CD8-positive, alpha-beta memory T cell (primary cell): ENCODE results near the gene BCR. TPM values are rescaled to one million over a fixed set of nuclear protein-coding genes. Genes with fewer than 3 reads are reported as not detected.

Experiments used
- CTCF ChIA-PET: fragments of 350-600 bp; sonication (Branson Sonifier 250); formaldehyde crosslinking; loops from one replicate; lab custom pipeline; 2021; ENCODE audit warnings: antibody characterized with exemption; lab: Charles Lee
- POLR2A ChIA-PET: fragments of 350-600 bp; sonication (Branson Sonifier 250); formaldehyde crosslinking; loops from one replicate; lab custom pipeline; 2021; ENCODE audit warnings: antibody characterized with exemption; lab: Charles Lee
- DNase-seq, 5 donors: peaks; one replicate each; pipeline versions ENCODE4 v3.0.0 to v3.0.0-alpha.2; 2020 to 2022; ENCODE audit warnings: mixed read lengths in 1 of 5
- H3K27ac ChIP-seq: one replicate; pipeline ENCODE4 v1.7.0; 2013; ENCODE audit warnings: low read depth, mild to moderate bottlenecking, low read length, moderate library complexity
- H3K27me3 ChIP-seq: 2 replicates; pipeline ENCODE4 v1.7.0; 2013; ENCODE audit warnings: low read length, mild to moderate bottlenecking; ENCODE audit not compliant: insufficient read depth, poor library complexity, severe bottlenecking
- H3K36me3 ChIP-seq: 2 replicates; pipeline ENCODE4 v1.7.0; 2013; ENCODE audit warnings: mild to moderate bottlenecking, low read length, moderate library complexity; ENCODE audit not compliant: insufficient read depth
- H3K4me1 ChIP-seq: 2 replicates; pipeline ENCODE4 v1.7.0; 2013; ENCODE audit warnings: mild to moderate bottlenecking, low read length, moderate library complexity; ENCODE audit not compliant: insufficient read depth
- H3K4me3 ChIP-seq: 2 replicates; pipeline ENCODE4 v1.7.0; 2013; ENCODE audit warnings: mild to moderate bottlenecking, low read length
- H3K9me3 ChIP-seq: 2 replicates; pipeline ENCODE4 v1.7.0; 2013; ENCODE audit warnings: mild to moderate bottlenecking, low read length
- H3K27ac Mint-ChIP-seq, 8 donors: one replicate each; pipeline ENCODE4 v1.8.0; 2020 to 2021; ENCODE audit warnings: mixed read lengths in 8 of 8, mild to moderate bottlenecking in 6 of 8, inconsistent platforms in 3 of 8, moderate library complexity in 3 of 8
- H3K27me3 Mint-ChIP-seq, 2 donors: one replicate each; pipeline ENCODE4 v1.8.0; 2020 to 2021; ENCODE audit warnings: mixed read lengths in 2 of 2, mild to moderate bottlenecking in 1 of 2, moderate library complexity in 1 of 2
- H3K36me3 Mint-ChIP-seq, 3 donors: one replicate each; pipeline ENCODE4 v1.8.0; 2020 to 2021; ENCODE audit warnings: mixed read lengths in 3 of 3, inconsistent platforms in 1 of 3, mild to moderate bottlenecking in 1 of 3
- H3K4me1 Mint-ChIP-seq, 3 donors: one replicate each; pipeline ENCODE4 v1.8.0; 2020 to 2021; ENCODE audit warnings: mixed read lengths in 3 of 3, inconsistent platforms in 1 of 3, mild to moderate bottlenecking in 1 of 3
- H3K4me3 Mint-ChIP-seq, 7 donors: one replicate each; pipeline ENCODE4 v1.8.0; 2020 to 2021; ENCODE audit warnings: mixed read lengths in 7 of 7, mild to moderate bottlenecking in 6 of 7, moderate library complexity in 4 of 7, inconsistent platforms in 2 of 7
- H3K9me3 Mint-ChIP-seq, 5 donors: one replicate each; pipeline ENCODE4 v1.8.0; 2020 to 2022; ENCODE audit warnings: mixed read lengths in 5 of 5, mild to moderate bottlenecking in 3 of 5, moderate library complexity in 2 of 5, inconsistent platforms in 1 of 5
- polyA plus RNA-seq: library from polyadenylated mRNA; unstranded; fragments of 300-500 nt; fragmentation: Illumina TruSeq; gene quantifications from one replicate; pipeline ENCODE4 v1.2.3, GENCODE V29; 2021
- total RNA-seq, 2 experiments: library from RNA; stranded (reverse); gene quantifications; one replicate each; pipeline ENCODE4 v1.2.3, GENCODE V29; 2021

Gene BCR
- total and polyA plus RNA-seq, 3 experiments from 2014 or later: 18.4 to 34.7 (median 33.2) TPM

GRCh38 chr22:23282986-23283385 lies 102.7 kb downstream of the BCR start:
- Mint-ChIP-seq H3K27ac (peak overlapping the region in 1 of 8 donors; percentile 48), H3K27me3 (peaks cover 0 to 1% of the 10 kb centered on the region in 2 donors), H3K36me3 (peaks cover 0 to 57% (median 0%) of the 10 kb centered on the region in 3 donors), H3K4me1 (peaks cover 25 to 43% (median 28%) of the 10 kb centered on the region in 3 donors), H3K4me3 (no peak overlapping the region), H3K9me3 (peaks cover 0 to 1% (median 0%) of the 10 kb centered on the region in 5 donors)
- ChIA-PET CTCF (interaction anchor here (1.1 to 5.2 kb wide), 9 partner anchors 10 to 323 kb away, joined by 3 to 69 read pairs (median 6); partner anchors contain the start of gene BCR), POLR2A (interaction anchor here (1.6 kb wide), 1 partner anchor 103 kb away, joined by 12 read pairs; the partner anchor contains the start of gene BCR)
- H3K27me3 ChIP-seq: no peaks in the 10 kb centered on the region
- H3K4me3 ChIP-seq: no peak overlapping the region
- no peak for DNase-seq
- no peaks in the 10 kb centered on the region for H3K9me3 ChIP-seq
- no peak overlapping the region for H3K27ac ChIP-seq
- peaks cover 16% of the 10 kb centered on the region for H3K4me1 ChIP-seq
- peaks cover 59% of the 10 kb centered on the region for H3K36me3 ChIP-seq

GRCh38 chr22:23283591-23284503 lies 103.5 kb downstream of the BCR start:
- peaks cover 62% of the 10 kb centered on the region for H3K36me3 ChIP-seq
- no peaks in the 10 kb centered on the region for H3K27me3 ChIP-seq
- H3K9me3 ChIP-seq: no peaks in the 10 kb centered on the region
- ChIA-PET POLR2A (no interaction called here), CTCF (interaction anchor here (0.7 to 4.0 kb wide), 4 partner anchors 41 to 324 kb away, joined by 3 to 69 read pairs (median 5); partner anchors contain the start of gene BCR)
- H3K27ac Mint-ChIP-seq: no peak overlapping the region
- H3K4me3 Mint-ChIP-seq: no peak overlapping the region
- peaks cover 0 to 1% of the 10 kb centered on the region in 2 donors for H3K27me3 Mint-ChIP-seq
- H3K4me1 Mint-ChIP-seq: peaks cover 20 to 34% (median 21%) of the 10 kb centered on the region in 3 donors
- H3K36me3 Mint-ChIP-seq: peaks cover 0 to 63% (median 0%) of the 10 kb centered on the region in 3 donors
- peaks cover 12% of the 10 kb centered on the region for H3K4me1 ChIP-seq
- peaks cover 0 to 1% (median 0%) of the 10 kb centered on the region in 5 donors for H3K9me3 Mint-ChIP-seq
- no peak overlapping the region for H3K4me3 ChIP-seq
- H3K27ac ChIP-seq: no peak overlapping the region
- DNase-seq: no peak

GRCh38 chr22:23284504-23285033 lies 104.3 kb downstream of the BCR start:
- CTCF ChIA-PET: interaction anchor here (1.1 to 4.0 kb wide), 3 partner anchors 42 to 111 kb away, joined by 5 to 69 read pairs (median 5); partner anchors contain the start of gene BCR
- no peaks in the 10 kb centered on the region for H3K9me3 ChIP-seq
- no peak for DNase-seq
- Mint-ChIP-seq H3K27me3 (peaks cover 0 to 1% of the 10 kb centered on the region in 2 donors), H3K9me3 (peaks cover 0 to 1% (median 0%) of the 10 kb centered on the region in 5 donors), H3K4me1 (peaks cover 13 to 27% (median 15%) of the 10 kb centered on the region in 3 donors), H3K27ac (peak overlapping the region in 1 of 8 donors; percentile 83), H3K36me3 (peaks cover 0 to 66% (median 0%) of the 10 kb centered on the region in 3 donors), H3K4me3 (no peak overlapping the region)
- H3K27me3 ChIP-seq: no peaks in the 10 kb centered on the region
- H3K27ac ChIP-seq: no peak overlapping the region
- H3K4me1 ChIP-seq: peaks cover 11% of the 10 kb centered on the region
- POLR2A ChIA-PET: no interaction called here
- H3K4me3 ChIP-seq: no peak overlapping the region
- H3K36me3 ChIP-seq: peaks cover 67% of the 10 kb centered on the region

- POLR2A ChIA-PET: no interaction called here
Measured at GRCh38 chr22:23285236-23285635, 104.9 kb downstream of the BCR start.

GRCh38 chr22:23285734-23286133 lies 105.4 kb downstream of the BCR start:
- Mint-ChIP-seq H3K36me3 (peaks cover 4 to 70% (median 6%) of the 10 kb centered on the region in 3 donors), H3K27me3 (peaks cover 0 to 1% of the 10 kb centered on the region in 2 donors), H3K4me1 (peaks cover 11 to 16% (median 12%) of the 10 kb centered on the region in 3 donors), H3K4me3 (no peak overlapping the region), H3K9me3 (peaks cover 0 to 1% (median 0%) of the 10 kb centered on the region in 5 donors), H3K27ac (no peak overlapping the region)
- ChIA-PET CTCF (no interaction called here), POLR2A (no interaction called here)
- H3K4me1 ChIP-seq: peaks cover 11% of the 10 kb centered on the region
- no peaks in the 10 kb centered on the region for H3K9me3 ChIP-seq
- H3K27ac ChIP-seq: no peak overlapping the region
- DNase-seq: no peak
- H3K36me3 ChIP-seq: peaks cover 73% of the 10 kb centered on the region
- no peaks in the 10 kb centered on the region for H3K27me3 ChIP-seq
- H3K4me3 ChIP-seq: no peak overlapping the region

More at GRCh38 chr22:23285236-23285635, 104.9 kb downstream of the BCR start:
- peaks cover 11% of the 10 kb centered on the region for H3K4me1 ChIP-seq
- H3K27me3 ChIP-seq: no peaks in the 10 kb centered on the region
- no peaks in the 10 kb centered on the region for H3K9me3 ChIP-seq
- Mint-ChIP-seq H3K36me3 (peaks cover 4 to 67% (median 6%) of the 10 kb centered on the region in 3 donors), H3K27me3 (peaks cover 0 to 1% of the 10 kb centered on the region in 2 donors), H3K4me3 (no peak overlapping the region), H3K4me1 (peaks cover 11 to 21% (median 15%) of the 10 kb centered on the region in 3 donors), H3K27ac (no peak overlapping the region), H3K9me3 (peaks cover 0 to 1% (median 0%) of the 10 kb centered on the region in 5 donors)
- no peak for DNase-seq
- no peak overlapping the region for H3K4me3 ChIP-seq
- H3K27ac ChIP-seq: no peak overlapping the region
- CTCF ChIA-PET: interaction anchor here (1.9 kb wide), 1 partner anchor 43 kb away, joined by 5 read pairs; no protein-coding TSS in a partner anchor
- H3K36me3 ChIP-seq: peaks cover 73% of the 10 kb centered on the region

- H3K27ac Mint-ChIP-seq: no peak overlapping the region
- Histone ChIP-seq H3K4me3 (no peak overlapping the region), H3K9me3 (no peaks in the 10 kb centered on the region), H3K27ac (no peak overlapping the region), H3K4me1 (peaks cover 8% of the 10 kb centered on the region), H3K27me3 (no peaks in the 10 kb centered on the region), H3K36me3 (peaks cover 69% of the 10 kb centered on the region)
- H3K4me1 Mint-ChIP-seq: peaks cover 9 to 10% (median 10%) of the 10 kb centered on the region in 3 donors
- H3K36me3 Mint-ChIP-seq: peaks cover 4 to 75% (median 6%) of the 10 kb centered on the region in 3 donors
- no peak for DNase-seq
- ChIA-PET CTCF (no interaction called here), POLR2A (no interaction called here)
- H3K27me3 Mint-ChIP-seq: no peaks in the 10 kb centered on the region
- H3K4me3 Mint-ChIP-seq: no peak overlapping the region
- peaks cover 0 to 1% (median 0%) of the 10 kb centered on the region in 5 donors for H3K9me3 Mint-ChIP-seq
Measured at GRCh38 chr22:23286296-23286695, 106.0 kb downstream of the BCR start.

- H3K36me3 ChIP-seq: peaks cover 67% of the 10 kb centered on the region
- no peak overlapping the region for H3K27ac ChIP-seq
- H3K4me3 Mint-ChIP-seq: no peak overlapping the region
- H3K9me3 Mint-ChIP-seq: peaks cover 0 to 1% (median 0%) of the 10 kb centered on the region in 5 donors
- no peaks in the 10 kb centered on the region for H3K9me3 ChIP-seq
- ChIA-PET CTCF (interaction anchor here (0.9 kb wide), 1 partner anchor 109 kb away, joined by 3 read pairs; no protein-coding TSS in a partner anchor), POLR2A (no interaction called here)
- H3K4me3 ChIP-seq: no peak overlapping the region
- no peaks in the 10 kb centered on the region for H3K27me3 ChIP-seq
- peaks cover 0 to 4% (median 0%) of the 10 kb centered on the region in 3 donors for H3K4me1 Mint-ChIP-seq
- H3K4me1 ChIP-seq: no peaks in the 10 kb centered on the region
- H3K27ac Mint-ChIP-seq: peak overlapping the region in 2 of 8 donors; percentile 19 to 37
- no peaks in the 10 kb centered on the region for H3K27me3 Mint-ChIP-seq
- peaks cover 6 to 81% (median 7%) of the 10 kb centered on the region in 3 donors for H3K36me3 Mint-ChIP-seq
- DNase-seq: no peak
Measured at GRCh38 chr22:23287136-23288095, 107.1 kb downstream of the BCR start.
